K562 (cell line): ENCODE measurements around the gene SRP54. TPM values are rescaled to one million over a fixed set of nuclear protein-coding genes. Genes with fewer than 3 reads are reported as not detected.

Source experiments
- ARID2 ChIP-seq: fragments of 450-650 bp; IDR thresholded peaks from 2 replicates; pipeline ENCODE4 v1.6.1; 2017; ENCODE audit warnings: antibody characterized with exemption, mild to moderate bottlenecking
- CBX1 ChIP-seq: sonication (generic); IDR thresholded peaks from 2 replicates; pipeline ENCODE4 v1.6.1; 2016; ENCODE audit warnings: antibody characterized with exemption, low read depth, mild to moderate bottlenecking
- CBX5 ChIP-seq: IDR thresholded peaks from 2 replicates; pipeline ENCODE4 v1.6.1; 2014; ENCODE audit warnings: low read depth, borderline replicate concordance
- CEBPG ChIP-seq, 3 experiments: fragments of 200-800 bp in 1 of 3; sonication (Bioruptor generic) in 1 of 3; sonication (generic) in 1 of 3; formaldehyde crosslinking in 1 of 3; IDR thresholded peaks in 2 of 3; conservative IDR thresholded peaks in 1 of 3; 2 replicates each; pipeline versions ENCODE4 v1.6.1 to v1.8.0; 2016 to 2022; ENCODE audit warnings: missing compliant biosample characterization in 2 of 3, missing genetic modification characterization in 2 of 3, mild to moderate bottlenecking in 1 of 3, missing genetic modification reagents in 1 of 3
- HCFC1 ChIP-seq: IDR thresholded peaks from 2 replicates; pipeline ENCODE4 v1.6.1; 2012; ENCODE audit warnings: low read depth, low read length, improper control_type of control experiment
- HDAC1 ChIP-seq, 2 experiments: fragments of 450-650 bp; IDR thresholded peaks; 2 replicates each; pipeline ENCODE4 v1.6.1; 2016 to 2017; ENCODE audit warnings: inconsistent platforms in 1 of 2, mild to moderate bottlenecking in 1 of 2, moderate library complexity in 1 of 2
- KAT7 ChIP-seq: sonication (generic); formaldehyde crosslinking; IDR thresholded peaks from 2 replicates; pipeline ENCODE4 v1.8.0; 2022; ENCODE audit warnings: missing genetic modification reagents, mild to moderate bottlenecking, borderline replicate concordance
- LARP7 ChIP-seq: fragments of 450-650 bp; IDR thresholded peaks from 2 replicates; pipeline ENCODE4 v1.6.1; 2016
- SAP30 ChIP-seq: fragments of 200-600 bp; sonication (generic); IDR thresholded peaks from 2 replicates; pipeline ENCODE4 v1.6.1; 2012; ENCODE audit warnings: borderline replicate concordance, low read depth, mild to moderate bottlenecking, moderate library complexity, low read length, control low read depth, inconsistent platforms; ENCODE audit not compliant: insufficient read depth, poor library complexity, severe bottlenecking
- SMARCA5 ChIP-seq: fragments of 450-650 bp; IDR thresholded peaks from 2 replicates; pipeline ENCODE4 v1.6.1; 2016
- STAT5A ChIP-seq: IDR thresholded peaks from 2 replicates; pipeline ENCODE4 v1.6.1; 2012; ENCODE audit warnings: low read length, inconsistent platforms, borderline replicate concordance
- THRAP3 ChIP-seq: fragments of 450-650 bp; IDR thresholded peaks from 2 replicates; pipeline ENCODE4 v1.6.1; 2016; ENCODE audit warnings: mild to moderate bottlenecking, inconsistent platforms, borderline replicate concordance
- ZNF551 ChIP-seq: fragments of 250-450 bp; sonication (Bioruptor Pico); IDR thresholded peaks from 2 replicates; pipeline ENCODE4 v1.5.0; 2021; ENCODE audit warnings: mild to moderate bottlenecking, moderate library complexity
- polyA plus RNA-seq, 8 experiments: library from polyadenylated mRNA; depleted of rRNA in 4 of 8; stranded (reverse) in 5 of 8; unstranded in 3 of 8; fragments of >200 nt; fragmentation: Nextera tagmentation in 2 of 8; fragmentation: Illumina TruSeq in 1 of 8; extraction: Ambion mirVana in 2 of 8; extraction: Trizol in 1 of 8; gene quantifications; 2 replicates each; pipeline versions ENCODE4 v1.2.1 to v1.2.3, GENCODE V29; 2011 to 2014; ENCODE audit warnings: inconsistent platforms in 1 of 8, missing spikeins in 1 of 8
- total RNA-seq, 7 experiments: library from RNA; depleted of rRNA in 6 of 7; stranded (reverse); fragments of >200 nt in 6 of 7; fragmentation: Illumina TruSeq in 2 of 7; extraction: Trizol in 2 of 7; gene quantifications; 2 replicates each; pipeline versions ENCODE4 v1.2.1 to v1.2.3, GENCODE V29; 2011 to 2021; ENCODE audit warnings: low replicate concordance in 1 of 7
- TF ChIP-seq, protein P1 (sequence below): sonication (generic); formaldehyde crosslinking; IDR thresholded peaks from 2 replicates; pipeline ENCODE4 v1.9.0; 2022; ENCODE audit warnings: mild to moderate bottlenecking, missing genetic modification reagents
- TF ChIP-seq, protein P2 (sequence below): sonication (generic); IDR thresholded peaks from 2 replicates; pipeline ENCODE4 v1.6.1; 2016
- TF ChIP-seq, protein P3 (sequence below): sonication (generic); formaldehyde crosslinking; IDR thresholded peaks from 2 replicates; pipeline ENCODE4 v1.8.0; 2023; ENCODE audit warnings: mild to moderate bottlenecking, missing genetic modification reagents
- TF ChIP-seq, protein P4 (sequence below), 3 experiments: fragments of 200-800 bp in 1 of 3; fragments of 250-450 bp in 1 of 3; fragments of 450-650 bp in 1 of 3; sonication (Bioruptor Pico) in 1 of 3; sonication (Bioruptor generic) in 1 of 3; formaldehyde crosslinking in 1 of 3; IDR thresholded peaks; 2 replicates each; pipeline versions ENCODE4 v1.6.1 to v1.8.0; 2016 to 2022; ENCODE audit warnings: mild to moderate bottlenecking in 2 of 3, missing genetic modification characterization in 2 of 3, missing compliant biosample characterization in 1 of 3, moderate library complexity in 1 of 3
- TF ChIP-seq, protein P5 (sequence below): fragments of 450-650 bp; IDR thresholded peaks from one replicate; pipeline ENCODE4 v1.6.1; 2018; ENCODE audit warnings: mild to moderate bottlenecking, moderate library complexity; ENCODE audit not compliant: partially characterized antibody

The SRP54 gene
- total and polyA plus RNA-seq, 9 of the 15 experiments (the other 6 are each of a cell fraction or from before 2014, with no cell fraction given): 28.6 to 69.8 (median 51.7) TPM

DNA sequence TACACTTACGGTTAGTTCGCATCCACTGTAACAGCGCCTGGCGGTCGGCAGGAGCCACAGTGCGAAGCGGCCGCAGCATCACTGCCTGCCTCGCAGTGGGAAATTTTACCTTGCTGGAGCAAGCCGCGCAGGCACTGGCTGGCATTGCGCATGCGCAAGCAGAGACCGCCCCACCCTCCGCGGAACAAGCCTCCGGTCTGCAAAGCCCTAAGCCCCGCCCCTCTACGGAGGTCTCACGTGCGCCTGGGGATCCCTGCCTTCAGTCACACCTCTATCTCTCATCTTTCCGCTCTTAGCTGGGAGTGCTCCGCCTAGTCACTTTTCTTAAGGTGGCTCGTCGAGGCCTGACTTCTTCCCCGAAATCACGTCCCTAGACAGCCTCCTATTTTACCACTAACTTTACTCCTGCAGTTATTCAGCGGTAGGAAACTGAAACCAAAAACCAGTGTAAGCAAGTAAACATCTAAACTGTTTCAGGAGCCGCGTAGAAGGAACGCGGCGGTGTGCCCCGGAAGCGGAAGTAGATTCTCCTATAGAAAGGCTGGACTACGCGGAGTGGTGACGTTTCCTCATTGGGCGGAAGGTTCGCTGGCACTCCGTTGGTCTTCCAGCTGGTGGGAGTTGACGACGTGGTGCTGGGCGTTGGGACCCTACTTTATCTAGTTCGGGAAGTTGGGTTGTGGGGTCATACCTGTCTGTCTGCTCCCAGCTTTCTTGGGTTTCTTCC is at the start of gene SRP54 (continued):
- TF ChIP-seq SAP30 (peak; percentile 74), ZNF551 (CRISPR knock-in tag) (no peak), CBX5 (no peak), CEBPG (CRISPR knock-in tag; IDR thresholded peaks at IDR 0.05) (no peak), CEBPG (tag; conservative IDR thresholded peaks at IDR 0.05 in 1 of 2, IDR thresholded peaks at IDR 0.05 in 1 of 2) (no peak), LARP7 (no peak), HCFC1 (peak; percentile 54; the same call in 1 of the 2 replicates), HDAC1 (IDR thresholded peaks at IDR 0.05) (peak in 1 of 2 experiments; percentile 85; a peak in 2 of 4 replicates), SMARCA5 (no peak), THRAP3 (no peak), ARID2 (no peak), KAT7 (CRISPR knock-in tag) (no peak), CBX1 (no peak; the same call in 1 of the 2 replicates), STAT5A (no peak)
- TF ChIP-seq, protein P1, sequence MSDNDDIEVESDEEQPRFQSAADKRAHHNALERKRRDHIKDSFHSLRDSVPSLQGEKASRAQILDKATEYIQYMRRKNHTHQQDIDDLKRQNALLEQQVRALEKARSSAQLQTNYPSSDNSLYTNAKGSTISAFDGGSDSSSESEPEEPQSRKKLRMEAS (CRISPR knock-in tag): peak; percentile 70
- TF ChIP-seq, protein P2, sequence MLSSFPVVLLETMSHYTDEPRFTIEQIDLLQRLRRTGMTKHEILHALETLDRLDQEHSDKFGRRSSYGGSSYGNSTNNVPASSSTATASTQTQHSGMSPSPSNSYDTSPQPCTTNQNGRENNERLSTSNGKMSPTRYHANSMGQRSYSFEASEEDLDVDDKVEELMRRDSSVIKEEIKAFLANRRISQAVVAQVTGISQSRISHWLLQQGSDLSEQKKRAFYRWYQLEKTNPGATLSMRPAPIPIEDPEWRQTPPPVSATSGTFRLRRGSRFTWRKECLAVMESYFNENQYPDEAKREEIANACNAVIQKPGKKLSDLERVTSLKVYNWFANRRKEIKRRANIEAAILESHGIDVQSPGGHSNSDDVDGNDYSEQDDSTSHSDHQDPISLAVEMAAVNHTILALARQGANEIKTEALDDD: no peak
- TF ChIP-seq, protein P3, sequence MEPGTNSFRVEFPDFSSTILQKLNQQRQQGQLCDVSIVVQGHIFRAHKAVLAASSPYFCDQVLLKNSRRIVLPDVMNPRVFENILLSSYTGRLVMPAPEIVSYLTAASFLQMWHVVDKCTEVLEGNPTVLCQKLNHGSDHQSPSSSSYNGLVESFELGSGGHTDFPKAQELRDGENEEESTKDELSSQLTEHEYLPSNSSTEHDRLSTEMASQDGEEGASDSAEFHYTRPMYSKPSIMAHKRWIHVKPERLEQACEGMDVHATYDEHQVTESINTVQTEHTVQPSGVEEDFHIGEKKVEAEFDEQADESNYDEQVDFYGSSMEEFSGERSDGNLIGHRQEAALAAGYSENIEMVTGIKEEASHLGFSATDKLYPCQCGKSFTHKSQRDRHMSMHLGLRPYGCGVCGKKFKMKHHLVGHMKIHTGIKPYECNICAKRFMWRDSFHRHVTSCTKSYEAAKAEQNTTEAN: no peak
- TF ChIP-seq, protein P4, sequence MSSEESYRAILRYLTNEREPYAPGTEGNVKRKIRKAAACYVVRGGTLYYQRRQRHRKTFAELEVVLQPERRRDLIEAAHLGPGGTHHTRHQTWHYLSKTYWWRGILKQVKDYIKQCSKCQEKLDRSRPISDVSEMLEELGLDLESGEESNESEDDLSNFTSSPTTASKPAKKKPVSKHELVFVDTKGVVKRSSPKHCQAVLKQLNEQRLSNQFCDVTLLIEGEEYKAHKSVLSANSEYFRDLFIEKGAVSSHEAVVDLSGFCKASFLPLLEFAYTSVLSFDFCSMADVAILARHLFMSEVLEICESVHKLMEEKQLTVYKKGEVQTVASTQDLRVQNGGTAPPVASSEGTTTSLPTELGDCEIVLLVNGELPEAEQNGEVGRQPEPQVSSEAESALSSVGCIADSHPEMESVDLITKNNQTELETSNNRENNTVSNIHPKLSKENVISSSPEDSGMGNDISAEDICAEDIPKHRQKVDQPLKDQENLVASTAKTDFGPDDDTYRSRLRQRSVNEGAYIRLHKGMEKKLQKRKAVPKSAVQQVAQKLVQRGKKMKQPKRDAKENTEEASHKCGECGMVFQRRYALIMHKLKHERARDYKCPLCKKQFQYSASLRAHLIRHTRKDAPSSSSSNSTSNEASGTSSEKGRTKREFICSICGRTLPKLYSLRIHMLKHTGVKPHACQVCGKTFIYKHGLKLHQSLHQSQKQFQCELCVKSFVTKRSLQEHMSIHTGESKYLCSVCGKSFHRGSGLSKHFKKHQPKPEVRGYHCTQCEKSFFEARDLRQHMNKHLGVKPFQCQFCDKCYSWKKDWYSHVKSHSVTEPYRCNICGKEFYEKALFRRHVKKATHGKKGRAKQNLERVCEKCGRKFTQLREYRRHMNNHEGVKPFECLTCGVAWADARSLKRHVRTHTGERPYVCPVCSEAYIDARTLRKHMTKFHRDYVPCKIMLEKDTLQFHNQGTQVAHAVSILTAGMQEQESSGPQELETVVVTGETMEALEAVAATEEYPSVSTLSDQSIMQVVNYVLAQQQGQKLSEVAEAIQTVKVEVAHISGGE (CRISPR knock-in tag; IDR thresholded peaks at IDR 0.05): peak in 1 of 3 experiments; percentile 75; a peak in 2 of 6 replicates
- TF ChIP-seq, protein P5, sequence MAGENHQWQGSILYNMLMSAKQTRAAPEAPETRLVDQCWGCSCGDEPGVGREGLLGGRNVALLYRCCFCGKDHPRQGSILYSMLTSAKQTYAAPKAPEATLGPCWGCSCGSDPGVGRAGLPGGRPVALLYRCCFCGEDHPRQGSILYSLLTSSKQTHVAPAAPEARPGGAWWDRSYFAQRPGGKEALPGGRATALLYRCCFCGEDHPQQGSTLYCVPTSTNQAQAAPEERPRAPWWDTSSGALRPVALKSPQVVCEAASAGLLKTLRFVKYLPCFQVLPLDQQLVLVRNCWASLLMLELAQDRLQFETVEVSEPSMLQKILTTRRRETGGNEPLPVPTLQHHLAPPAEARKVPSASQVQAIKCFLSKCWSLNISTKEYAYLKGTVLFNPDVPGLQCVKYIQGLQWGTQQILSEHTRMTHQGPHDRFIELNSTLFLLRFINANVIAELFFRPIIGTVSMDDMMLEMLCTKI: no peak
